Measurements from ENCODE around the gene CD164L2.

CD164L2 gene

DNA sequence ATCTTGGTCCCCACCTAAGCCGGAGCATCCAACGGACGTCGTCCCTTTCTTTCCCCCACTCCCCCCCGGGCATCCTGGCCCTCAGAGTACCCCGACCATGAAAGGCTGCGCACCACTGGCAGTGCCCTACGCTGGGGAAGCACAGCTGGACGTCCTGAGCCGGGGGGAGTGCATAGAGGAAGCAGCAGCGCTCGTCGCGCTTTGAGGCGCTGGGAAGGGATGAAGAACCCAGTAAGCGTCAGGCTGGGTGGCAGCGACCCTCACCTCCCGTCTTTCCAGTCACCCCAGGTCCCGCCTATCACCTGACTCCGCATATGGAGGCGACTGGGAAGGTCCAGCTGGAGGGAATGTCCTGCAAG lies 22.1 kb downstream of the CD164L2 start:
- no peak for DNase-seq

- peak; percentile 66 for DNase-seq
These were observed 22.7 kb downstream of the CD164L2 start for GRCh38 chr1:27360159-27361043.

DNA sequence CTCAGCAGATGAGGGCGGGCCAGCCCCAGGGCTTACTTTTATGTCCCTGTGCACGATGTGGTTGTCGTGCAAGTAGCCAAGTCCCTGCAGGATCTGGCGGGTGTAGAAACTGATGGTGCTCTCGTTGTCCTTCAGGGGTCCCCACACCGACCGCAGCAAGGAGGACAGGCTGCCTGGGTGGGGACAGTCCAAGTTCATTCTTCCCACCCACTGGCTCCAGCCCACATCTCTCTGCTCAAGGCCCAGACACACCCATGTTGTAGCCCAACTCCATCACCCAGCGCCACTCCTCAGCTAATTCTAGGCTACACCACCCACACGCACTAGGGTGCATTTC lies 23.3 kb downstream of the CD164L2 start:
- no peak for DNase-seq

DNA sequence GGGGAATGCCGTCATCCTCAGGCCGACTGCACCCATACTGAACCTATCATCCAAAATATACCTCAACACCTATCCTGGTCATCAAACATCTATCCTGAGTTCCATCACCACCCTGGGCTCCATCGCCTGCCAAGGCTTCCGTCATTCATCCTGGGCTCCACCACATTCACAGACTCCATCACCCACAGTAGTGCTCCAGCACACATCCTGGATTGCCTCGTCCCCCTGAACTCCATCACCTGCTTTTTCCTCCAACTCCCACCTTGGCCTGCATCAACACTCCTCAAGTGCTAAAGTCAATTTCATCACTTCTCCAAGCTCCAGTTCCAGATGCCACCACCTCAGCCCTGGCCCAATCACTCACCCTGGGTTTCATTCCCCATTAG lies 24.2 kb downstream of the CD164L2 start:
- no peak for DNase-seq

DNA sequence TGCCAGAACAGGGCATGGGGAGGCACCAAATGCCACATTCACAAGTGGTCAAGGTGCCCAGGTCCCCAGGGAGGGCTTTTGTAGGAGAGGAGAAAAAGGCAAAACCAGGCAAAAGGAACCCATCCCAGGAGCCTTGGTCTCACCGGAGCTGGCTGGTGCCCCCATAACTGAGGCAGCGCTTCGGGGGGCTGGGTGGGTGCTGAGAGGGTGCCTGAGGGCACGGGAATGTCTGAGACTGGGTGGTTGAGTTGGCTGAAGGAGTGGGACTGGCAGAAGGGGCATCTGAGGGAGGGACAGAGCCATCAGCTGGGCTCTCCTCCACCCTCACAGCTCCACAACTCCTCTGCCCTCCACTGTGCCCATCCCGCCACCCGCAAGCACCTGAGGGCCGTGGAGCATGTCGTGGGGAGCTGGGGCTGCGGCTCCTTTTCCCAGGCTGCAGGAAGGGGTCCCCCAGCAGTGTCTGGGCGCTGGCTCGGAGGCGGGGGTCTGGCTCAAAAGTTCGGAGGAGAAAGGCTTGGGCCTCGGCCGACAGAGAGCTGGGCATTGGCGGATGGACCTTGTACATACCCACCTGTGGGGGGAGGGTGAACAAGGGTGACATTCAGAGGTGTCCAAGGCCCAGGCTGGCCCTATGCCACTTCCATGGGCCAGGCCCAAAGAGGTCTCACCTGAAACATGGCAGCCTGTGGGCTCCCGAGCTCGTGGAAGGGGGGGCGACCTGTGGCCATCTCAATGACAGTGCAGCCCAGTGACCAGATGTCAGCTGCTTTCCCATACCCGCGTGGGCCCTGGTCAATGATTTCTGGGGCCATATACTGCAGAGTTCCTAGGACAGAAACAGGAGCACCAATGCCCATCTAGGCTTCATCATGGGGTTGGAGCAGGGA lies 24.9 kb downstream of the CD164L2 start:
- DNase-seq: no peak

DNA sequence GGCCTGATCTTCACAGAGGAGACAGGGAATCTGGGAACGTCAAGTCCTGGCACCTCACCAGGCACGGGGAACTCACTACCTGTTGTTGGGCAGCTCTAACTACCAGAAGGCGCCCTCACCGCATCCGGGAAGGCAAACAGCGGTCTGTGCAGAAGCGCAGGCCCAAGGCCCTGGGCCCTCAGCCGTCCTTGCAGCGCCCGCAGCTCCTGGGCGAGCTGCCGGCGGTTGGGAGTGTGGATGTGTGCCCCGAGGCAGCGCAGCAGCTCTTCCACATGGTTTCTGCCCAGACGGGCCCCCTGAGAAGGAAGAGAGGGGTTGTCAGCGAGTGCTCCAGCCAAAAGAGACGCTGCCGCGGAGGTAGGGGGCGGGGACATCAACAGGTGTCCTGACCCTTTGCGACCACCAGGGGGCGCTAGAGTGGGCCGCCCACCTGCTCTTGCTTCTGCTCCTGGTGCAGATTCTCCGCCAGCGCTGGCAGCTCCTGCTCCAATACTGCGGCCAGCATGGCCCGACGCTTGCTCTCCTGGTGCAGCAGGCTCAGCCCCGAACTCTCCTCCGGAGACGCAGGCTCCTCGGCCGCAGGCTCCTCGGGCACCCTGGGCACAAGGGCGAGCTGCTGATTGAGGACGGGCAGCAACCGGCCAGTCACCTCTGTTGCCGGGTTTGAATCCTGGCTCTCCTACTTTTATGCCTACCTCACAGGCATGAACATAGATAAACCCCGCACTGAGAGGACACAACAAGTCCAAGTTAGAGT lies 25.7 kb downstream of the CD164L2 start:
- peak; percentile 87 for DNase-seq

DNA sequence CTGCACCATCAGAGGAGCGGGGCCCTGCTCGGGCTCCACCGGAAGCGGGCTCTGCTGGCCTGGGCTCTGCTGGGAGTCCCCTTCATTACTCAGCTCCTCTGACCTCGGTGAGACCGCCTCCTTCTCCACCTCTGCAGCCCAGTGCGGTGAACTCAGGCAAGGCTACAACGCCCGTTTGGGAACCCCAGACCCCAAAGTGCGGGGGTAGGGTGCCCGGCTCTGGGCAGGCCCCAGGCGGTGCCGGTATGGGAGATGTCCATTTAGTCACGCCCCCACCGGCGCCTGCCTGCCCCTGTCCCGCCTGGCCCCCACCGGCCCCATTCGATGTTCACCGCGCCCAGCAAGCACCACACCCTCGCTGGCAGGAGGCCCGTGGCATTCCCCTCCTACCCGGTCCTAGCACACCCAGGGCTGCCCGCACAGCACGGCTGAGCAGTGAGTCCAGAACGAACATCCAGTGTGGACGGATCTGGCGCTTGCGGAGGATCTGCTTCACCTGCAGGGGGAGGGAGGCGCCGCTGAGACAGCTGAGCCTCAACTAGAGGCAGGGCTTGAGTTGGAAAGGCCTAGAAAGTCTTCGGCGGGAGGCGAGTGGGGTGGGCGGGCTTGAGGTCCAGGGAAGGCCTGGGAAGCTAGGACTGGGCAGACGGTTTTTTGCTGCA lies 26.4 kb downstream of the CD164L2 start:
- peak; percentile 60 for DNase-seq

DNA sequence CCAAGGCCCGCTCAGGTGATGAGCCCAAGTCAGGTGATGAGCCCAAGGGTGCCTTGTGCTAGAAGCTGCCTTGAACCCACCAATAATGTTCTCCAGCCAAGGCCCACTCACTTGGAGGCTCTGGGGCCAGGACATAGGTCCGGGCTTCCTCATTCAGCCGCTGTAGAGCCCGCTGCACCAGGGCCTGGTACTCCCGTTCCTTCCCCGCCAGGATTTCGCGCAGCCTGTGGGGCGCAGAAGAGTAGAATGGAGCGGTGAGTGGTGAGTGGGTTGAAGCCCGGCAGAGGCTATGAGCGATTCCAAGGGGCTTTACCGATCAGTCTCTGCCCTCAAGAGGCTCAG lies 26.9 kb downstream of the CD164L2 start:
- no peak for DNase-seq

DNA sequence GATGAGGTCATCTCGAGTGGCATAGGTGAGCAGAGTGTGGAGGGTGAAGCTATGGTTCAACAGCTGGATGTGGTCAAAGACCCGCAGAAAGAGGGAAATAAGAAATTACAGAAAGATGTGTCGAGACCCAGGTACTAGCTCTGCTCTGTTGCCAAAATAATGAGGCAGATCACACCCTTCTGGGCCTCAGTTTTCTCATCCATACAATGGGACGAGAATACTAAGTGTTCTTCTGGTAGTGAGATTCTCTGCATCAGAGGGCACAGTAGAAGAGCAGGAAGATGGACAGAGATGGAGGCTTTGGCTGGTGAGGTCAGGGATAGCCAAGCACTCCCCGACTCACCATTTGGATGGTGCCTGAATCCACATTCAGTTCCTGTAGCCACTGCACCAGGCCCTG lies 27.4 kb downstream of the CD164L2 start:
- no peak for DNase-seq

DNA sequence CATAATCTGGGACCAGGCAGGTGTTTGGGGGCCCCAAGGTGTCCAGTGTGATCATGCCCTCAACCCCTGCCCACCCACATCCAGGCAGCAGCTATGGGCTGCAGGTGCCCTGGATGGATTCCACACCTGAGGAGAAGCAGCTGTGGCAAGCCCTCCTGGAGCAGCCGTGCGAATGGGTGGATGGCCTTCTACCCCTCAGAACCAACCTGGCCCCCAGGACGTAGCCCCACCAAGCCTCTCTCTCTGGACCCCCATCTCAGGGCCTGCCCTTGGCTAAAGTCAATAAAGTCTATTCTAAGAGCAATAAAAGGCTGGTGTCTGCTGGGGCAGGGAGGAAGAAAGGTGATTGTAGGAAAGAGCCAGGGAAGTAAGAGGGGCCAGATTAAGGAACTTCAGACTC lies 29.5 kb downstream of the CD164L2 start:
- DNase-seq: no peak

DNA sequence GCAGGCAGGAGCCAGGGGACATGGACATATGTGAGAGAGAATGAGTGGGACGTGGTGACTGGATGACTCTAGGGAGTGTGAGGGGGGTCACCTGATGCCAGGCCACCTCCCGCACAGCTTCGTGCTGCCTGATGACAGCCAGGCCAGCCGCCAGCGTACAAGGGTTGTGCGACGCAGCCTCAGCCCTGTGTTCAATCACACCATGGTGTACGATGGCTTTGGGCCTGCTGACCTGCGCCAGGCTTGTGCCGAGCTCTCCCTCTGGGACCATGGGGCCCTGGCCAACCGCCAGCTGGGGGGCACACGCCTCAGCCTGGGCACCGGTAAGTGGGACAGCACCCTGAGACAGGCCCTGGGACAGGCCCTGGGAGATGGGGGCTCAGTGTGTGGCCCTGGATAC lies 30.0 kb downstream of the CD164L2 start:
- DNase-seq: no peak

- no peak for DNase-seq
These were observed 31.5 kb downstream of the CD164L2 start for GRCh38 chr1:27351541-27352107.

DNA sequence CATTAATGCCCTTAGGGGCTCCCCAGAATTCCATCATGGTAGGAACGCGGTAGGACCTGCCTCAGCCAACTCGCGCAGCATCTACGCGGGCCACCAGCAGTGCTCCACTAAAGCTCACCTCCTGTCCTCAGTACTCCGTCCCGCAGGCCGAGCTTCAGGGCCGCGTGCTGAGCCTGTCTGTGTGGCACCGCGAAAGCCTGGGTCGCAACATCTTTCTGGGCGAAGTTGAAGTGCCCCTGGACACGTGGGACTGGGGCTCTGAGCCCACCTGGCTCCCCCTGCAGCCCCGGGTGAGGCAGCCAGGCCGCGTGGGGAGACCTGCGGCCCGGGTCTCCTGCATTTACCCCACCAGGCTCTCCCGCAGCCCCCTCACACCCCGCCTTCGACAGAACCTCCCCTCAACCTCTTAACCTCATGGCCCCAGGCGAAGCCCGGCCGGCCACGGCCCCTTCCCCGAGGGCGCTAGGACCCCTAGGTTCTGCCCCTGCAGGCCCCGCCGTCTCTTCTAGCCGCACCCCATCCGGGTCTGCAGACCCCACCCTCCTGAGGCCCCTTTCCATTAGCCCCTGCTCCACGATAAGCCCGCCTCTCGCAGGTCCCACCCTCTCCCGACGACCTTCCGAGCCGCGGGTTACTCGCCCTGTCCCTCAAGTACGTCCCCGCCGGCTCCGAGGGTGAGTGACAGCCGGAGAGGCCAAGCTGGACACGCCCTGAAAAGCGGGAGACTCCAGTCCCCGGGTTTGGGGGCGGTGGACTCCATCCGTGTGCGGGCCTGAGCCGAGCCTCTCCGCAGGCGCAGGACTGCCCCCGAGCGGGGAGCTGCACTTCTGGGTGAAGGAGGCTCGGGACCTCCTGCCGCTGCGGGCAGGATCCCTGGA lies 32.2 kb downstream of the CD164L2 start:
- DNase-seq: no peak

GRCh38 chr1:27349784-27350662 lies 33.1 kb downstream of the CD164L2 start:
- no peak for DNase-seq

DNA sequence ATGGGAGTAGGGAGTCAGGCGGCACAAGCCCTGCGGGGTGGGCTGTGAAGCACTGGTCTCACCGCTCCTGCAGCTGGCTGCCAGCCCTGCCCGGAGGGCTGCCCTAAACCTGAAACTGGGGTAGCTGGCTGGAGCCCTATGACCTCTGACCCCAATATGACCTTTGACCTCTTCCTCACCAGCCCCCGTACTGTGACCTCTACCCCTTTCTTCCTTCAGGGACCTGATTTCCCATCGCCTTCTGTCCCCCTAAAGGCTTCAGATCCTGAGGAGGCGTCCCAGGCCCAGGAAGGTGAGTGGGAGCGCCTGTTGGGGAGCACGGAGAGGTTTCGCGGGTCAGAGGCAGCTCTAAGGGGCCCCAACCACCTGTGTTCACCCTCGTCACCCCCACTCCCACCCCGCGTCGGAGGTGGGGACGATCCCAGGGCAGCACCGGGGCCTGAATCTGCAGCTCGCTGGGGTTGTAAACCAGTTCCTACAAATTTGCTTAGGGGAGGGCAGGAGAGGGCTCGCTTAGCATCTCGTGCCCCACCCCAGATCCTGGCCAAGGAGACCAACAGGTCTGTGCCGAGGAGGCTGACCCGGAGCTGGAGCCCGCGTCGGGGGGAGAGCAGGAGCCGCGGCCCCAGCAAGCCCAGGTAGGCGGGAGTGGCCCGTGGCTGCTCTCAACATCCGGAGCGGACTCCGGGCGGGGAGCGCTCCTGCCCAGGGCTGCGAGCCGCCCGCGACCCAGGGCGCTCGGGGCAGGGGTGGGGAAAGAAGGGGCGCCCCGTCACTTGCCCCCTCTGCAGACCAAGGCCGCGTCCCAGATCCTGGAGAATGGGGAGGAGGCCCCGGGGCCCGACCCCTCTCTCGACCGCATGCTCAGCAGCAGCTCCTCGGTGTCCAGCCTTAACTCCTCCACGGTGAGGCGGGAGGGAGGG lies 34.0 kb downstream of the CD164L2 start:
- peak; percentile 41 for DNase-seq

DNA sequence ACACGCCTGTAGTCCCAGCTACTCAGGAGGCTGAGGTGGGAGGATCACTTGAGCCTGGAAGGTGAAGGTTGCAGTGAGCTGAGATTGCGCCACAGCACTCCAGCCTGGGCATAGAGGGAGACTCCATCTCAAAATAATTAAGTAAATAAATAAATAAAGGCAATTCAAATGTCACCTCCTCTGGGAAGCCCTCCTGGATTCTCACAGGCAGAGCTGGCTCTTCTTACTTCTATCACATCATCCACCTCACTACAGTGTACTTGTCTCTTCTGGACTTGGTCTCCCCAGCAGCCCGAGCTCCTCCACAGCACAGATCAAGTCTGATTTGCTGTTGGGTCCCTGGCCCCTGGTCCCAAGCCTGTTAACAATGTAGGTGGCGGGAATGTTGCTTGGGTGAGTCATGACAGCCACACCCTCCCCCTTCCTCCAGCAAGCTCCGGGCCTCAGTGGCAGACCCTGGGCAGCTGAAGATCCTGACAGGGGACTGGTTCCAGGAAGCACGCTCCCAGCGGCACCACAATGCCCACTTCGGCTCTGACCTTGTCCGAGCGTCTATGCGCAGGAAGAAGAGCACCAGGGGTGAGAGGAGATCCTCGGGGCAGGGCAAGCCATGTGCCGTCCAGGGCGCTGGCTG lies 36.0 kb downstream of the CD164L2 start:
- no peak for DNase-seq

GRCh38 chr1:27346357-27346756 lies 36.8 kb downstream of the CD164L2 start:
- DNase-seq: no peak

DNA sequence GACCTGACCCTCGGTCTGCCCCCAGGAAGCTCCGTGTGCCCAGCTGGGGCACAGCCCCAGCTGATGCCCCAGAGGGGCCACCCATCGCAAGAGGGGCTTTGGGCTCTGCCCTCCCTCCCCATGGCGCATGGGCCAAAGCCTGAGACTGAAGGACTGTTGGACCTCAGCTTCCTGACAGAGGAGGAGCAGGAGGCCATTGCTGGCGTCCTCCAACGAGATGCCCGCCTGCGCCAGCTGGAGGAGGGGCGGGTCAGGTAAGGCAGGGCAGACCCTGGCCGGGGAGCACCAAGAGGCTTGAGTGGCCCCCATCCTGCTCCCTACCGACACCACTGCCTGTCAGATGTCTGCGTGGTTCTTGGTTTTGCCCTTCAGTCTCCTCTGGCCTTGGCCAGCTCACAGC lies 37.9 kb downstream of the CD164L2 start:
- DNase-seq: no peak

GRCh38 chr1:27343639-27344025 lies 39.5 kb downstream of the CD164L2 start:
- DNase-seq: no peak
